AG09309 (cell line): ENCODE data around the gene ACKR2.

Source experiments
- DNase-seq: peaks from one replicate; pipeline ENCODE4 v3.0.0-alpha.2; 2010; ENCODE audit warnings: low read depth
- H3K4me3 ChIP-seq: 2 replicates; pipeline ENCODE4 v1.5.1; 2011; ENCODE audit warnings: mild to moderate bottlenecking, low read depth, low read length, moderate library complexity; ENCODE audit not compliant: control insufficient read depth
- CTCF ChIP-seq: IDR thresholded peaks from 2 replicates; pipeline ENCODE4 v1.5.1; 2011; ENCODE audit warnings: mild to moderate bottlenecking, low read depth, low read length, inconsistent platforms; ENCODE audit not compliant: insufficient read depth, control insufficient read depth; ENCODE audit errors: missing control alignments

Gene ACKR2

GRCh38 chr3:42786212-42786611 is 23.0 kb upstream of the ACKR2 start:
- DNase-seq: no peak
- TF ChIP-seq CTCF: no peak
- H3K4me3 ChIP-seq: no peak overlapping the region

GRCh38 chr3:42786631-42787030 is 22.6 kb upstream of the ACKR2 start:
- no peak for DNase-seq
- no peak overlapping the region for H3K4me3 ChIP-seq
- no peak for TF ChIP-seq CTCF

GRCh38 chr3:42790714-42791229 is 18.5 kb upstream of the ACKR2 start:
- TF ChIP-seq CTCF: no peak
- DNase-seq: no peak
- H3K4me3 ChIP-seq: no peak overlapping the region

GRCh38 chr3:42795621-42796181 is 13.5 kb upstream of the ACKR2 start:
- TF ChIP-seq CTCF: no peak
- H3K4me3 ChIP-seq: no peak overlapping the region
- no peak for DNase-seq

GRCh38 chr3:42796332-42796885 is 12.8 kb upstream of the ACKR2 start:
- no peak for DNase-seq
- no peak for TF ChIP-seq CTCF
- H3K4me3 ChIP-seq: no peak overlapping the region

GRCh38 chr3:42799376-42799775 is 9.9 kb upstream of the ACKR2 start:
- TF ChIP-seq CTCF: no peak
- H3K4me3 ChIP-seq: no peak overlapping the region
- DNase-seq: no peak
